ENCODE data around the gene ISG20.

The ISG20 gene

GRCh38 chr15:88651971-88652370, 13.2 kb downstream of the ISG20 start:
- no peaks in the 10 kb centered on the region for H3K9me3 ChIP-seq (ENCODE audit: severe bottlenecking)
- TF ChIP-seq CTCF (IDR thresholded peaks at IDR 0.05; ENCODE audit: low read depth, low read length), result no peak
- H3K4me3 ChIP-seq (ENCODE audit: low read depth, low read length), result no peak overlapping the region
- H3K27ac ChIP-seq, result no peak overlapping the region
- H3K36me3 ChIP-seq, result no peaks in the 10 kb centered on the region
- no peaks in the 10 kb centered on the region for H3K27me3 ChIP-seq (ENCODE audit: insufficient read depth, low read depth, severe bottlenecking)
- no peak for DNase-seq

- H3K9me3 ChIP-seq (ENCODE audit: severe bottlenecking), result no peaks in the 10 kb centered on the region
- no peak overlapping the region for H3K27ac ChIP-seq
- no peak for DNase-seq
- H3K36me3 ChIP-seq, result no peaks in the 10 kb centered on the region
- H3K27me3 ChIP-seq (ENCODE audit: insufficient read depth, low read depth, severe bottlenecking), result no peaks in the 10 kb centered on the region
- no peak for TF ChIP-seq CTCF (IDR thresholded peaks at IDR 0.05; ENCODE audit: low read depth, low read length)
- H3K4me3 ChIP-seq (ENCODE audit: low read depth, low read length), result no peak overlapping the region
These were observed 13.8 kb downstream of the ISG20 start for GRCh38 chr15:88652456-88653199.

GRCh38 chr15:88653200-88654064, 14.6 kb downstream of the ISG20 start:
- TF ChIP-seq CTCF (IDR thresholded peaks at IDR 0.05; ENCODE audit: low read depth, low read length), result no peak
- H3K36me3 ChIP-seq, result no peaks in the 10 kb centered on the region
- H3K27me3 ChIP-seq (ENCODE audit: insufficient read depth, low read depth, severe bottlenecking), result no peaks in the 10 kb centered on the region
- H3K27ac ChIP-seq, result no peak overlapping the region
- no peaks in the 10 kb centered on the region for H3K9me3 ChIP-seq (ENCODE audit: severe bottlenecking)
- no peak for DNase-seq
- H3K4me3 ChIP-seq (ENCODE audit: low read depth, low read length), result no peak overlapping the region

- no peak overlapping the region for H3K27ac ChIP-seq
- DNase-seq, result no peak
- H3K36me3 ChIP-seq, result no peaks in the 10 kb centered on the region
- no peak overlapping the region for H3K4me3 ChIP-seq (ENCODE audit: low read depth, low read length)
- TF ChIP-seq CTCF (IDR thresholded peaks at IDR 0.05; ENCODE audit: low read depth, low read length), result no peak
- no peaks in the 10 kb centered on the region for H3K27me3 ChIP-seq (ENCODE audit: insufficient read depth, low read depth, severe bottlenecking)
- no peaks in the 10 kb centered on the region for H3K9me3 ChIP-seq (ENCODE audit: severe bottlenecking)
These were observed 15.8 kb downstream of the ISG20 start for GRCh38 chr15:88654430-88655102.

GRCh38 chr15:88655103-88655553, 16.3 kb downstream of the ISG20 start:
- DNase-seq, result no peak
- Histone ChIP-seq H3K36me3 (no peaks in the 10 kb centered on the region), H3K4me3 (ENCODE audit: low read depth, low read length) (no peak overlapping the region), H3K27me3 (ENCODE audit: insufficient read depth, low read depth, severe bottlenecking) (no peaks in the 10 kb centered on the region), H3K27ac (no peak overlapping the region), H3K9me3 (ENCODE audit: severe bottlenecking) (no peaks in the 10 kb centered on the region)
- no peak for TF ChIP-seq CTCF (IDR thresholded peaks at IDR 0.05; ENCODE audit: low read depth, low read length)

Measured in WERI-Rb-1 (cell line).